A673 (cell line): ENCODE results near the gene NUDT21.

Source experiments
- CTCF ChIP-seq: fragments of 300-800, 200-600 bp; sonication (generic); conservative IDR thresholded peaks from 2 replicates; pipeline ENCODE4 v1.5.1; 2017; ENCODE audit warnings: low read depth, mild to moderate bottlenecking, antibody characterized with exemption, low read length, moderate library complexity, mixed read lengths
- EZH2 ChIP-seq: fragments of 200-600 bp; sonication (generic); IDR thresholded peaks from 2 replicates; pipeline ENCODE4 v1.6.1; 2017; ENCODE audit warnings: borderline replicate concordance, low read depth, mild to moderate bottlenecking, mixed read lengths, antibody characterized with exemption, low read length; ENCODE audit not compliant: poor library complexity, severe bottlenecking

GRCh38 chr16:56399486-56399885 lies 51.6 kb downstream of the NUDT21 start:
- TF ChIP-seq CTCF: no peak
- TF ChIP-seq EZH2: no peak
